ENCODE results near the gene PKP4. TPM values are rescaled to one million over a fixed set of nuclear protein-coding genes. Genes with fewer than 3 reads are reported as not detected.

PKP4 gene
- total RNA-seq, 1 donor from 2014 or later: 64.9 TPM

GRCh38 chr2:158519481-158519880 is 62.7 kb downstream of the PKP4 start:
- H3K4me1 Mint-ChIP-seq (ENCODE audit: unreplicated experiment): peaks cover 16% of the 10 kb centered on the region
- H3K9me3 Mint-ChIP-seq (ENCODE audit: unreplicated experiment): no peaks in the 10 kb centered on the region
- no peak overlapping the region for H3K4me3 Mint-ChIP-seq (ENCODE audit: unreplicated experiment)
- H3K36me3 Mint-ChIP-seq (ENCODE audit: low read depth, unreplicated experiment): peaks cover 8% of the 10 kb centered on the region
- H3K27me3 Mint-ChIP-seq (ENCODE audit: unreplicated experiment): peaks cover 3% of the 10 kb centered on the region
- no peak for TF ChIP-seq CTCF (IDR thresholded peaks at IDR 0.05; ENCODE audit: unreplicated experiment)
- no peak for DNase-seq (ENCODE audit: low spot score)
- H3K27ac Mint-ChIP-seq (ENCODE audit: unreplicated experiment): no peak overlapping the region

GRCh38 chr2:158529379-158530259 is 72.9 kb downstream of the PKP4 start:
- no peak for TF ChIP-seq CTCF (IDR thresholded peaks at IDR 0.05; ENCODE audit: unreplicated experiment)
- Mint-ChIP-seq H3K36me3 (ENCODE audit: low read depth, unreplicated experiment) (no peaks in the 10 kb centered on the region), H3K4me3 (ENCODE audit: unreplicated experiment) (no peak overlapping the region), H3K27ac (ENCODE audit: unreplicated experiment) (no peak overlapping the region), H3K4me1 (ENCODE audit: unreplicated experiment) (peaks cover 3% of the 10 kb centered on the region), H3K27me3 (ENCODE audit: unreplicated experiment) (no peaks in the 10 kb centered on the region), H3K9me3 (ENCODE audit: unreplicated experiment) (no peaks in the 10 kb centered on the region)
- no peak for DNase-seq (ENCODE audit: low spot score)

- H3K4me3 Mint-ChIP-seq (ENCODE audit: unreplicated experiment): no peak overlapping the region
- TF ChIP-seq CTCF (IDR thresholded peaks at IDR 0.05; ENCODE audit: unreplicated experiment): no peak
- no peaks in the 10 kb centered on the region for H3K27me3 Mint-ChIP-seq (ENCODE audit: unreplicated experiment)
- H3K9me3 Mint-ChIP-seq (ENCODE audit: unreplicated experiment): no peaks in the 10 kb centered on the region
- DNase-seq (ENCODE audit: low spot score): no peak
- peaks cover 3% of the 10 kb centered on the region for H3K4me1 Mint-ChIP-seq (ENCODE audit: unreplicated experiment)
- no peaks in the 10 kb centered on the region for H3K36me3 Mint-ChIP-seq (ENCODE audit: low read depth, unreplicated experiment)
- H3K27ac Mint-ChIP-seq (ENCODE audit: unreplicated experiment): no peak overlapping the region
These were observed 74.1 kb downstream of the PKP4 start for GRCh38 chr2:158530829-158531228.

DNA sequence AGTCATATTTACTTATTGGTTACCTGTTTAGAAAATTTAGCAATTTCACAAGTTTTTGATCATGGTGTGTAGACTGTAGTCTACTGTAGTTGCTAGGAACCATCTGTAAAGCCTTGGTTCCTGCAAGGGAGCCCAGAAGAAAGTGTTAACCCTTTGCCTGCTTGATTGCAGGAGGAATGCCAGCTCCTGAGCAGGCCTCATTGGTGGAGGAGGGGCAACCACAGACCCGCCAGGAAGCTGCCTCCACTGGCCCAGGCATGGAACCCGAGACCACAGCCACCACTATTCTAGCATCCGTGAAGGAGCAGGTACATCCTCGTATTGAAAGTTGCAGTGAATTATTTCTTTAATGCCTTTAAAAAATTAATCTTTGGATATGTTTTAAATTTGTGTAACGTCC is 76.3 kb downstream of the PKP4 start:
- Mint-ChIP-seq H3K9me3 (ENCODE audit: unreplicated experiment) (no peaks in the 10 kb centered on the region), H3K27ac (ENCODE audit: unreplicated experiment) (no peak overlapping the region), H3K27me3 (ENCODE audit: unreplicated experiment) (no peaks in the 10 kb centered on the region), H3K36me3 (ENCODE audit: low read depth, unreplicated experiment) (peaks cover 4% of the 10 kb centered on the region), H3K4me3 (ENCODE audit: unreplicated experiment) (no peak overlapping the region), H3K4me1 (ENCODE audit: unreplicated experiment) (peaks cover 3% of the 10 kb centered on the region)
- no peak for TF ChIP-seq CTCF (IDR thresholded peaks at IDR 0.05; ENCODE audit: unreplicated experiment)
- DNase-seq (ENCODE audit: low spot score): no peak

Measured in endothelial cell (in vitro differentiated cells).